Activated naive CD4-positive, alpha-beta T cell treated with anti-CD3 and anti-CD28 coated beads, Interleukin-2, amount 10 ng/mL, durations not matched to agents 5 hours and 36 hours (primary cell): ENCODE data around the gene ZDHHC9. TPM values are rescaled to one million over a fixed set of nuclear protein-coding genes. Genes with fewer than 3 reads are reported as not detected.

ENCODE experiments used
- total RNA-seq, 2 experiments: library from RNA; stranded (reverse); gene quantifications; one replicate each; pipeline ENCODE4 v1.2.3, GENCODE V29; 2021

ZDHHC9 gene
- 1 to 10 TPM; 7.6 to 8.3 TPM for total RNA-seq

GRCh38 chrX:129843459-129844306 is at the start of gene ZDHHC9:
Gene ZDHHC9 (minus strand): TSS chrX:129843886. CDS start chrX:129841945, 1,941 bp downstream.

GRCh38 chrX:129779747-129780146 is 63.9 kb downstream of the ZDHHC9 start, which contains the start of gene SASH3:
Gene SASH3 (plus strand): TSS chrX:129779949. CDS start chrX:129780098, 149 bp downstream.

Other genes starting within 250 kb of the ZDHHC9 start
- under 1 TPM; 0.48 to 0.53 TPM for gene APLN, start 188.9 kb downstream of the ZDHHC9 start, total RNA-seq
- gene XPNPEP2, start 104.9 kb downstream of the ZDHHC9 start, total RNA-seq: 1 to 10 TPM; 1.3 to 1.7 TPM
- gene SASH3, start 63.9 kb downstream of the ZDHHC9 start, total RNA-seq: 100 to 1,000 TPM; 222 to 239 TPM
- 10 to 100 TPM; 22.7 to 23.8 TPM for gene UTP14A, start 62.3 kb upstream of the ZDHHC9 start, total RNA-seq
- 1 to 10 TPM; 7.1 to 7.6 TPM for gene BCORL1, start 138.7 kb upstream of the ZDHHC9 start, total RNA-seq